ENCODE results near the gene KIAA1755. TPM values are rescaled to one million over a fixed set of nuclear protein-coding genes. Genes with fewer than 3 reads are reported as not detected.
A peak's percentile ranks its signal among the peaks of the same experiment; 100 is the strongest.

Gene KIAA1755
- total RNA-seq, 1 donor from 2014 or later, result not detected

- FAIRE-seq, result no peak
- no peak for DNase-seq (ENCODE audit: low read depth)
Observed at GRCh38 chr20:38245753-38246152, 14.8 kb downstream of the KIAA1755 start.

GRCh38 chr20:38243709-38244020, 16.9 kb downstream of the KIAA1755 start:
- FAIRE-seq (no peak), DNase-seq (ENCODE audit: low read depth) (no peak)
- Histone ChIP-seq H3K36me3 (ENCODE audit: control insufficient read depth, insufficient read depth, low read length) (no peaks in the 10 kb centered on the region), H3K4me3 (ENCODE audit: low read depth, low read length) (no peak overlapping the region), H3K27me3 (ENCODE audit: control insufficient read depth, insufficient read depth, low read length) (peaks cover 1% of the 10 kb centered on the region)
- TF ChIP-seq CTCF (IDR thresholded peaks at IDR 0.05; ENCODE audit: insufficient read depth, low read length, severe bottlenecking), result no peak

More at GRCh38 chr20:38245753-38246152, 14.8 kb downstream of the KIAA1755 start:
- H3K36me3 ChIP-seq (ENCODE audit: control insufficient read depth, insufficient read depth, low read length), result no peaks in the 10 kb centered on the region
- no peak for TF ChIP-seq CTCF (IDR thresholded peaks at IDR 0.05; ENCODE audit: insufficient read depth, low read length, severe bottlenecking)
- no peaks in the 10 kb centered on the region for H3K27me3 ChIP-seq (ENCODE audit: control insufficient read depth, insufficient read depth, low read length)
- no peak overlapping the region for H3K4me3 ChIP-seq (ENCODE audit: low read depth, low read length)

GRCh38 chr20:38242848-38243708, 17.5 kb downstream of the KIAA1755 start:
- FAIRE-seq (no peak), DNase-seq (ENCODE audit: low read depth) (no peak)
- no peak overlapping the region for H3K4me3 ChIP-seq (ENCODE audit: low read depth, low read length)
- no peaks in the 10 kb centered on the region for H3K36me3 ChIP-seq (ENCODE audit: control insufficient read depth, insufficient read depth, low read length)
- H3K27me3 ChIP-seq (ENCODE audit: control insufficient read depth, insufficient read depth, low read length), result peaks cover 1% of the 10 kb centered on the region
- peak; percentile 41 for TF ChIP-seq CTCF (IDR thresholded peaks at IDR 0.05; ENCODE audit: insufficient read depth, low read length, severe bottlenecking)

GRCh38 chr20:38241201-38241600, 19.3 kb downstream of the KIAA1755 start:
- DNase-seq (ENCODE audit: low read depth), result no peak
- no peaks in the 10 kb centered on the region for H3K36me3 ChIP-seq (ENCODE audit: control insufficient read depth, insufficient read depth, low read length)
- no peak for FAIRE-seq

GRCh38 chr20:38239441-38239840, 21.1 kb downstream of the KIAA1755 start:
- FAIRE-seq (no peak), DNase-seq (ENCODE audit: low read depth) (no peak)
- Histone ChIP-seq H3K27me3 (ENCODE audit: control insufficient read depth, insufficient read depth, low read length) (peaks cover 1% of the 10 kb centered on the region), H3K36me3 (ENCODE audit: control insufficient read depth, insufficient read depth, low read length) (no peaks in the 10 kb centered on the region), H3K4me3 (ENCODE audit: low read depth, low read length) (no peak overlapping the region)
- TF ChIP-seq CTCF (IDR thresholded peaks at IDR 0.05; ENCODE audit: insufficient read depth, low read length, severe bottlenecking), result no peak

More at GRCh38 chr20:38241201-38241600, 19.3 kb downstream of the KIAA1755 start:
- peaks cover 1% of the 10 kb centered on the region for H3K27me3 ChIP-seq (ENCODE audit: control insufficient read depth, insufficient read depth, low read length)
- TF ChIP-seq CTCF (IDR thresholded peaks at IDR 0.05; ENCODE audit: insufficient read depth, low read length, severe bottlenecking), result no peak
- no peak overlapping the region for H3K4me3 ChIP-seq (ENCODE audit: low read depth, low read length)

All from bronchial epithelial cell (primary cell).